Panc1 (cell line): ENCODE data around the gene MYO3B. TPM values are rescaled to one million over a fixed set of nuclear protein-coding genes. Genes with fewer than 3 reads are reported as not detected.
A peak's percentile ranks its signal among the peaks of the same experiment; 100 is the strongest.
"Not testable (repeated sequence)": the region's sequence is repeated elsewhere in the genome, so short reads cannot be mapped to it uniquely, and the experiment has no call there.

Experiments
- ATAC-seq: fragments of 200-7000 bp; cut with Tn5 transposase; 2 replicates; pipeline ENCODE4 v1.9.1; 2020; ENCODE audit warnings: mild to moderate bottlenecking, moderate library complexity
- BruUV-seq: library from RNA; stranded (reverse); fragments of 400-500 nt; replicated peaks from 2 replicates; lab custom pipeline; 2021; lab: Mats Ljungman, UMichigan
- CTCF ChIA-PET: fragments of 300-600 bp; sonication (Branson Sonifier 250); formaldehyde crosslinking; loops from one replicate; lab custom pipeline; 2022; ENCODE audit warnings: antibody characterized with exemption; lab: Charles Lee
- POLR2A ChIA-PET: fragments of 300-600 bp; sonication (Branson Sonifier 250); formaldehyde crosslinking; loops from one replicate; lab custom pipeline; 2022; ENCODE audit warnings: antibody characterized with exemption; lab: Charles Lee
- DNase-seq: peaks from one replicate; pipeline ENCODE4 v3.0.0-alpha.2; 2010; ENCODE audit warnings: low read depth, low spot score
- H3K27ac ChIP-seq: 2 replicates; pipeline ENCODE4 v1.5.1; 2011; ENCODE audit warnings: mild to moderate bottlenecking, low read length, inconsistent platforms
- H3K27me3 ChIP-seq: fragments of 200-500 bp; sonication (Bioruptor generic); 2 replicates; pipeline ENCODE4 v1.6.0; 2014; ENCODE audit warnings: low read length, inconsistent platforms; ENCODE audit not compliant: control insufficient read depth, insufficient read depth
- H3K36me3 ChIP-seq: fragments of 200-500 bp; sonication (Bioruptor generic); 2 replicates; pipeline ENCODE4 v1.5.1; 2014; ENCODE audit warnings: inconsistent platforms, mild to moderate bottlenecking, low read length, moderate library complexity; ENCODE audit not compliant: control insufficient read depth, insufficient read depth
- H3K4me1 ChIP-seq: 2 replicates; pipeline ENCODE4 v1.5.1; 2011; ENCODE audit warnings: inconsistent platforms, mild to moderate bottlenecking, low read length, moderate library complexity; ENCODE audit not compliant: control insufficient read depth, insufficient read depth
- H3K4me3 ChIP-seq, 2 experiments: 2 replicates each; pipeline ENCODE4 v1.5.1; 2011 to 2012; ENCODE audit warnings: low read depth in 2 of 2, low read length in 2 of 2, mild to moderate bottlenecking in 2 of 2, inconsistent platforms in 1 of 2, moderate library complexity in 1 of 2
- H3K9me3 ChIP-seq: fragments of 200-500 bp; sonication (Bioruptor generic); 2 replicates; pipeline ENCODE4 v1.5.1; 2014; ENCODE audit warnings: low read depth, mild to moderate bottlenecking, inconsistent platforms, low read length, moderate library complexity; ENCODE audit not compliant: control insufficient read depth, insufficient read depth
- POLR2AphosphoS5 ChIP-seq: IDR thresholded peaks from 2 replicates; pipeline ENCODE4 v1.6.1; 2012; ENCODE audit warnings: mild to moderate bottlenecking, low read depth, low read length, moderate library complexity
- SIN3A ChIP-seq: IDR thresholded peaks from 2 replicates; pipeline ENCODE4 v1.6.1; 2012; ENCODE audit warnings: low read depth, mild to moderate bottlenecking, low read length, moderate library complexity, borderline replicate concordance; ENCODE audit not compliant: insufficient read depth
- TCF7L2 ChIP-seq: IDR thresholded peaks from 2 replicates; pipeline ENCODE4 v1.6.1; 2011; ENCODE audit warnings: mild to moderate bottlenecking, low read depth, low read length, inconsistent platforms
- in situ Hi-C: cut with HindIII; loops from 2 replicates; pipeline ENCODE4 v1.10.0; 2016; ENCODE audit warnings: low sequenced_read_pairs, low pct_unique_long_range_greater_than_20kb
- intact Hi-C: fragments of 100-400 bp; cut with micrococcal nuclease; formaldehyde crosslinking; loops from one replicate; pipeline ENCODE4 v1.10.0; 2022; ENCODE audit not compliant: unreplicated experiment
- total RNA-seq: library from RNA; stranded (reverse); gene quantifications from one replicate; pipeline ENCODE4 v1.2.1, GENCODE V29; 2021; ENCODE audit not compliant: unreplicated experiment
- TF ChIP-seq, protein P1 (sequence below), 2 experiments: IDR thresholded peaks; 2 replicates each; pipeline ENCODE4 v1.6.1; 2011 to 2012; ENCODE audit warnings: low read depth in 2 of 2, control low read depth in 1 of 2, low read length in 1 of 2, mild to moderate bottlenecking in 1 of 2, moderate library complexity in 1 of 2; ENCODE audit not compliant: insufficient read depth in 1 of 2
- TF ChIP-seq, protein P2 (sequence below): fragments of 450-650 bp; IDR thresholded peaks from 2 replicates; pipeline ENCODE4 v1.5.1; 2017; ENCODE audit warnings: mild to moderate bottlenecking

Gene MYO3B
- total RNA-seq, 1 experiment from 2014 or later, result 0.05 TPM

DNA sequence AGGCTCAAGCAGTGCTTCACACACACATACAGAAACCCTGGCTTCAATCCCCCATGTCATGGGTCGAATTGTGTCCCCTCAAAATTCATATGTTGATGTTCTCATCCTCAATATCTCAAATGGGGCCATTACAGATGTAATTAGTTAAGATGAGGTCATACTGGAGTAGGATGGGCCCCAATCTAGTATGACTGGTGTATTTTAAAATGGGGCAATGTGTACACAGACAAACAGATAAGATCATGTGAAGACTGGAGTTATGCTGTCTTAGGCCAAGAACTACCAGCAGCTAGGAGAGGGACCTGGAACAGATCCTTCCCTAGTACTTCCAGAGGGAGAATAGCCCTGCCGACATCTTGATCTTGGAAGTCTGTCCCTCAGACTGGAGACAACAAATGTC, 167.7 kb downstream of the MYO3B start:
- in situ Hi-C loops, result no loop called here
- no TSS peak for BruUV-seq

GRCh38 chr2:170349269-170349668, 171.3 kb downstream of the MYO3B start:
- H3K4me3 ChIP-seq, CTCF ChIA-PET, ATAC-seq, POLR2A ChIA-PET, H3K9me3 ChIP-seq, BruUV-seq, in situ Hi-C loops, H3K36me3 ChIP-seq, H3K27me3 ChIP-seq, intact Hi-C loops, H3K27ac ChIP-seq, DNase-seq, H3K4me1 ChIP-seq: not testable (repeated sequence)

More for the DNA sequence above, 167.7 kb downstream of the MYO3B start:
- ATAC-seq (no peak), DNase-seq (no peak)
- Histone ChIP-seq H3K4me1 (no peaks in the 10 kb centered on the region), H3K27ac (no peak overlapping the region), H3K9me3 (no peaks in the 10 kb centered on the region), H3K27me3 (no peaks in the 10 kb centered on the region), H3K4me3 (no peak overlapping the region), H3K36me3 (no peaks in the 10 kb centered on the region)
- POLR2A ChIA-PET, result no interaction called here
- TF ChIP-seq TCF7L2 (no peak), SIN3A (no peak), POLR2AphosphoS5 (no peak)
- TF ChIP-seq, protein P1, sequence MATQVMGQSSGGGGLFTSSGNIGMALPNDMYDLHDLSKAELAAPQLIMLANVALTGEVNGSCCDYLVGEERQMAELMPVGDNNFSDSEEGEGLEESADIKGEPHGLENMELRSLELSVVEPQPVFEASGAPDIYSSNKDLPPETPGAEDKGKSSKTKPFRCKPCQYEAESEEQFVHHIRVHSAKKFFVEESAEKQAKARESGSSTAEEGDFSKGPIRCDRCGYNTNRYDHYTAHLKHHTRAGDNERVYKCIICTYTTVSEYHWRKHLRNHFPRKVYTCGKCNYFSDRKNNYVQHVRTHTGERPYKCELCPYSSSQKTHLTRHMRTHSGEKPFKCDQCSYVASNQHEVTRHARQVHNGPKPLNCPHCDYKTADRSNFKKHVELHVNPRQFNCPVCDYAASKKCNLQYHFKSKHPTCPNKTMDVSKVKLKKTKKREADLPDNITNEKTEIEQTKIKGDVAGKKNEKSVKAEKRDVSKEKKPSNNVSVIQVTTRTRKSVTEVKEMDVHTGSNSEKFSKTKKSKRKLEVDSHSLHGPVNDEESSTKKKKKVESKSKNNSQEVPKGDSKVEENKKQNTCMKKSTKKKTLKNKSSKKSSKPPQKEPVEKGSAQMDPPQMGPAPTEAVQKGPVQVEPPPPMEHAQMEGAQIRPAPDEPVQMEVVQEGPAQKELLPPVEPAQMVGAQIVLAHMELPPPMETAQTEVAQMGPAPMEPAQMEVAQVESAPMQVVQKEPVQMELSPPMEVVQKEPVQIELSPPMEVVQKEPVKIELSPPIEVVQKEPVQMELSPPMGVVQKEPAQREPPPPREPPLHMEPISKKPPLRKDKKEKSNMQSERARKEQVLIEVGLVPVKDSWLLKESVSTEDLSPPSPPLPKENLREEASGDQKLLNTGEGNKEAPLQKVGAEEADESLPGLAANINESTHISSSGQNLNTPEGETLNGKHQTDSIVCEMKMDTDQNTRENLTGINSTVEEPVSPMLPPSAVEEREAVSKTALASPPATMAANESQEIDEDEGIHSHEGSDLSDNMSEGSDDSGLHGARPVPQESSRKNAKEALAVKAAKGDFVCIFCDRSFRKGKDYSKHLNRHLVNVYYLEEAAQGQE (IDR thresholded peaks at IDR 0.05; ENCODE audit: insufficient read depth in 1 of 2, low read depth in 2 of 2, low read length in 1 of 2), result no peak
- TF ChIP-seq, protein P2, sequence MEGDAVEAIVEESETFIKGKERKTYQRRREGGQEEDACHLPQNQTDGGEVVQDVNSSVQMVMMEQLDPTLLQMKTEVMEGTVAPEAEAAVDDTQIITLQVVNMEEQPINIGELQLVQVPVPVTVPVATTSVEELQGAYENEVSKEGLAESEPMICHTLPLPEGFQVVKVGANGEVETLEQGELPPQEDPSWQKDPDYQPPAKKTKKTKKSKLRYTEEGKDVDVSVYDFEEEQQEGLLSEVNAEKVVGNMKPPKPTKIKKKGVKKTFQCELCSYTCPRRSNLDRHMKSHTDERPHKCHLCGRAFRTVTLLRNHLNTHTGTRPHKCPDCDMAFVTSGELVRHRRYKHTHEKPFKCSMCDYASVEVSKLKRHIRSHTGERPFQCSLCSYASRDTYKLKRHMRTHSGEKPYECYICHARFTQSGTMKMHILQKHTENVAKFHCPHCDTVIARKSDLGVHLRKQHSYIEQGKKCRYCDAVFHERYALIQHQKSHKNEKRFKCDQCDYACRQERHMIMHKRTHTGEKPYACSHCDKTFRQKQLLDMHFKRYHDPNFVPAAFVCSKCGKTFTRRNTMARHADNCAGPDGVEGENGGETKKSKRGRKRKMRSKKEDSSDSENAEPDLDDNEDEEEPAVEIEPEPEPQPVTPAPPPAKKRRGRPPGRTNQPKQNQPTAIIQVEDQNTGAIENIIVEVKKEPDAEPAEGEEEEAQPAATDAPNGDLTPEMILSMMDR, result no peak
- intact Hi-C loops, result no loop called here
- CTCF ChIA-PET, result no interaction called here

DNA sequence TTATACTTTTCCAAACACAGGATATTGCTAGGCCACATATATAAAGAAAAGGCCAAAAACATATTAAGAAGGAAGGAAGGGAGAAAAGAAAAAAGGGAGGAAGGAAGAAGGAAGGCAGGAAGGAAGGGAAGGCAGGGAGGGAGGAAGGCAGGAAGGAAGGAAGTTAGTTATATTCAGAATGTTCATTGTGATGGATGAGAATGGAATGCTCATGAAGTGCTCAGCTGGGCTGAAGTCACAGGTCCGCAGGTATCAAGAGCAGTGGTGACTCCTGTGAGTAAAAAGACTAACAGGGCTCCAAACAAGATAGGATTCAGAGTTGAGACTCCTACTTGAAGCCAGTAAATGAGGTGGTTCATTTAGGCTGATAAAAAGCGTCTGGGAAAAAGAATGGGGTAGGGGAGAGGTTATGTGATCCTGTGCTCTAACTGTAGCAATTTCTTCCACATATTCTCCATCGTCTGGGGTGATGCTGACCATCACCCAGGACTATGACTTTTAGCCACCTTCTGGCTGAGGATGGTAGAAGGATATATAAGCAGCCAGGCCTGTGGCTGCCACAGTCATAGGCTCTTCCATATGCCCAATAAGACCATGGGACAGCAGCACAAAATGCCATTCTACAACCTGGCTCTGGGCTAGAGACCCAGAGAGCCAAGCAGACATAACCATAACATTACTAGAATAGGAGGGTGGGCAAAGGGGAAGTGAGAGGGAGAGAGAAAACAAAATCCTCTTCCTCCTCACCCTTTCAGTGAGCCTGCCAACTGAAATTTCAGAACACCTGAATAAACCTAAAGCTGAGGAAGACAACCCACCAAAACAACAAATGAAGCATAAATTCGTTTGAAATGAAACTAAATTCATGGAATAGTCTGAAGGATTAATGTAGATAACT, 173.2 kb downstream of the MYO3B start:
- no peaks in the 10 kb centered on the region for H3K4me1 ChIP-seq
- no peaks in the 10 kb centered on the region for H3K36me3 ChIP-seq
- H3K9me3 ChIP-seq, result no peaks in the 10 kb centered on the region
- no TSS peak for BruUV-seq
- intact Hi-C loops, result no loop called here
- peaks cover 4% of the 10 kb centered on the region; the same call in 1 of the 2 replicates for H3K27me3 ChIP-seq
- POLR2A ChIA-PET, result no interaction called here
- no peak for DNase-seq
- CTCF ChIA-PET, result no interaction called here
- in situ Hi-C loops, result no loop called here
- no peak overlapping the region for H3K27ac ChIP-seq
- ATAC-seq, result no peak
- no peak overlapping the region for H3K4me3 ChIP-seq
- TF ChIP-seq, protein P2, result 0 out of 2 replicates have a peak, but pooled peaks have one; percentile 7
- no peak for TF ChIP-seq POLR2AphosphoS5
